Breast epithelium (tissue), 4 donors: ENCODE data around the gene TP53BP2. TPM values are rescaled to one million over a fixed set of nuclear protein-coding genes. Genes with fewer than 3 reads are reported as not detected.

Experiments
- DNase-seq, 2 donors: peaks; one replicate each; pipeline ENCODE4 v3.0.0-alpha.2; 2019; ENCODE audit warnings: low spot score in 2 of 2
- H3K27ac ChIP-seq, 2 donors: fragments of 200-600 bp; sonication (generic) in 1 of 2; one replicate each; pipeline ENCODE4 v1.5.1; 2016 to 2019; ENCODE audit warnings: mild to moderate bottlenecking in 1 of 2
- H3K27me3 ChIP-seq, 2 donors: fragments of 200-600 bp; sonication (generic) in 1 of 2; one replicate each; pipeline versions ENCODE4 v1.5.1 to v1.6.0; 2017 to 2019; ENCODE audit warnings: control low read depth in 1 of 2, mild to moderate bottlenecking in 1 of 2
- H3K36me3 ChIP-seq: fragments of 200-600 bp; one replicate; pipeline ENCODE4 v1.5.1; 2019
- H3K4me1 ChIP-seq, 2 donors: fragments of 200-600 bp; sonication (generic); one replicate each; pipeline ENCODE4 v1.5.1; 2016 to 2019; ENCODE audit warnings: control low read depth in 1 of 2
- H3K4me3 ChIP-seq, 3 donors: fragments of 200-600 bp; sonication (generic); 1 replicate in 2 of 3; 2 replicates in 1 of 3; pipeline ENCODE4 v1.5.1; 2016 to 2019; ENCODE audit warnings: mild to moderate bottlenecking in 3 of 3, moderate library complexity in 2 of 3
- H3K9me3 ChIP-seq, 2 donors: fragments of 200-600 bp; sonication (generic) in 1 of 2; one replicate each; pipeline ENCODE4 v1.5.1; 2016 to 2019; ENCODE audit warnings: control low read depth in 1 of 2
- CTCF ChIP-seq, 3 donors: fragments of 450-650 bp; IDR thresholded peaks; one replicate each; pipeline ENCODE4 v1.5.1; 2016 to 2017; ENCODE audit warnings: antibody characterized with exemption in 3 of 3, mild to moderate bottlenecking in 3 of 3, moderate library complexity in 3 of 3
- POLR2A ChIP-seq: fragments of 450-650 bp; IDR thresholded peaks from one replicate; pipeline ENCODE4 v1.6.1; 2016; ENCODE audit warnings: antibody characterized with exemption, mild to moderate bottlenecking, moderate library complexity
- POLR2AphosphoS5 ChIP-seq, 3 donors: sonication (generic); formaldehyde crosslinking; IDR thresholded peaks; one replicate each; pipeline ENCODE4 v1.6.1; 2017; ENCODE audit warnings: antibody characterized with exemption in 3 of 3
- intact Hi-C: fragments of 100-400 bp; cut with DNase I; formaldehyde crosslinking; loops from one replicate; pipeline ENCODE4 v1.15.1; 2023; ENCODE audit warnings: low total_unique reads
- total RNA-seq, 3 donors: library from RNA; depleted of rRNA; stranded (reverse); fragments of >200 nt; gene quantifications; one replicate each; pipeline ENCODE4 v1.1.0, GENCODE V29; 2016

The TP53BP2 gene
- total RNA-seq, 3 donors from 2014 or later: 31.4 to 46.8 (median 38.0) TPM

GRCh38 chr1:223780949-223781348, 64.8 kb downstream of the TP53BP2 start:
- intact Hi-C loops: no loop called here
- Histone ChIP-seq H3K36me3 (peaks cover 8% of the 10 kb centered on the region), H3K4me3 (no peak overlapping the region), H3K4me1 (no peaks in the 10 kb centered on the region), H3K27ac (no peak overlapping the region), H3K27me3 (no peaks in the 10 kb centered on the region), H3K9me3 (no peaks in the 10 kb centered on the region)
- TF ChIP-seq CTCF (IDR thresholded peaks at IDR 0.05) (no peak), POLR2A (no peak), POLR2AphosphoS5 (IDR thresholded peaks at IDR 0.05) (no peak)
- DNase-seq: no peak

- H3K4me3 ChIP-seq: no peak overlapping the region
- H3K9me3 ChIP-seq: no peaks in the 10 kb centered on the region
- no peak overlapping the region for H3K27ac ChIP-seq
- TF ChIP-seq CTCF (IDR thresholded peaks at IDR 0.05) (no peak), POLR2AphosphoS5 (IDR thresholded peaks at IDR 0.05) (no peak), POLR2A (no peak)
- H3K36me3 ChIP-seq: peaks cover 8% of the 10 kb centered on the region
- intact Hi-C loops: no loop called here
- no peak for DNase-seq
- H3K4me1 ChIP-seq: no peaks in the 10 kb centered on the region
- H3K27me3 ChIP-seq: no peaks in the 10 kb centered on the region
Measured at GRCh38 chr1:223780318-223780717, 65.4 kb downstream of the TP53BP2 start.

- Histone ChIP-seq H3K27ac (peak overlapping the region in 1 of 2 donors; percentile 65), H3K4me3 (no peak overlapping the region), H3K9me3 (no peaks in the 10 kb centered on the region), H3K36me3 (peaks cover 8% of the 10 kb centered on the region), H3K27me3 (no peaks in the 10 kb centered on the region), H3K4me1 (no peaks in the 10 kb centered on the region)
- no peak for TF ChIP-seq POLR2A
- TF ChIP-seq CTCF (IDR thresholded peaks at IDR 0.05): no peak
- TF ChIP-seq POLR2AphosphoS5 (IDR thresholded peaks at IDR 0.05): no peak
- no peak for DNase-seq
- intact Hi-C loops: no loop called here
Measured at GRCh38 chr1:223776826-223777454, 68.8 kb downstream of the TP53BP2 start.

- TF ChIP-seq CTCF (IDR thresholded peaks at IDR 0.05) (no peak), POLR2A (no peak), POLR2AphosphoS5 (IDR thresholded peaks at IDR 0.05) (peak in 1 of 3 donors; percentile 32)
- Histone ChIP-seq H3K4me1 (no peaks in the 10 kb centered on the region), H3K4me3 (no peak overlapping the region), H3K9me3 (no peaks in the 10 kb centered on the region), H3K36me3 (peaks cover 8% of the 10 kb centered on the region), H3K27me3 (no peaks in the 10 kb centered on the region), H3K27ac (peak overlapping the region; percentile 65 to 75)
- DNase-seq: peak in 1 of 2 donors; percentile 39
- intact Hi-C loops: no loop called here
Measured at GRCh38 chr1:223776075-223776814, 69.5 kb downstream of the TP53BP2 start.

GRCh38 chr1:223775711-223776074, 70.1 kb downstream of the TP53BP2 start:
- Histone ChIP-seq H3K36me3 (peaks cover 8% of the 10 kb centered on the region), H3K27ac (peak overlapping the region; percentile 57 to 65), H3K4me1 (no peaks in the 10 kb centered on the region), H3K4me3 (no peak overlapping the region), H3K9me3 (no peaks in the 10 kb centered on the region), H3K27me3 (no peaks in the 10 kb centered on the region)
- DNase-seq: no peak
- TF ChIP-seq POLR2A: no peak
- no peak for TF ChIP-seq POLR2AphosphoS5 (IDR thresholded peaks at IDR 0.05)
- TF ChIP-seq CTCF (IDR thresholded peaks at IDR 0.05): no peak
- intact Hi-C loops: no loop called here
